PC-9 (cell line): ENCODE data around the gene NCK1. TPM values are rescaled to one million over a fixed set of nuclear protein-coding genes. Genes with fewer than 3 reads are reported as not detected.
"Not testable (repeated sequence)": the region's sequence is repeated elsewhere in the genome, so short reads cannot be mapped to it uniquely, and the experiment has no call there.

Experiments
- BruUV-seq: library from RNA; stranded (reverse); fragments of 400-500 nt; replicated peaks from 2 replicates; lab custom pipeline; 2021; lab: Mats Ljungman, UMichigan
- CTCF ChIA-PET: fragments of 300-600 bp; sonication (Branson Sonifier 250); formaldehyde crosslinking; loops from one replicate; lab custom pipeline; 2022; ENCODE audit warnings: antibody characterized with exemption; lab: Charles Lee
- POLR2A ChIA-PET: fragments of 300-600 bp; sonication (Branson Sonifier 250); formaldehyde crosslinking; loops from one replicate; lab custom pipeline; 2022; ENCODE audit warnings: antibody characterized with exemption; ENCODE audit not compliant: unreplicated experiment; lab: Charles Lee
- DNase-seq, 2 experiments: peaks; one replicate each; pipeline versions ENCODE4 v3.0.0 to v3.0.0-alpha.2; 2015 to 2022; ENCODE audit warnings: mixed read lengths in 1 of 2
- H2AFZ ChIP-seq: fragments of 200-600 bp; sonication (generic); 2 replicates; pipeline ENCODE4 v1.8.1; 2017; ENCODE audit warnings: antibody characterized with exemption
- H3F3A ChIP-seq: fragments of 200-600 bp; sonication (generic); 2 replicates; pipeline ENCODE4 v1.8.1; 2017; ENCODE audit warnings: antibody characterized with exemption, mild to moderate bottlenecking, low read depth; ENCODE audit not compliant: insufficient read depth
- H3K27ac ChIP-seq: fragments of 200-600 bp; sonication (generic); 2 replicates; pipeline ENCODE4 v1.6.1; 2016; ENCODE audit warnings: mixed run types
- H3K27me3 ChIP-seq: fragments of 200-600 bp; sonication (generic); 2 replicates; pipeline ENCODE4 v1.6.1; 2016; ENCODE audit warnings: low read depth, mixed run types; ENCODE audit not compliant: insufficient read depth
- H3K36me3 ChIP-seq: fragments of 200-600 bp; sonication (generic); 2 replicates; pipeline ENCODE4 v1.6.1; 2016; ENCODE audit warnings: low read depth, mixed run types
- H3K4me1 ChIP-seq: fragments of 200-600 bp; sonication (generic); replicated peaks from 2 replicates; pipeline ENCODE4 v1.6.1; 2016; ENCODE audit warnings: mixed run types; ENCODE audit not compliant: insufficient read depth
- H3K4me2 ChIP-seq: fragments of 200-600 bp; sonication (generic); 2 replicates; pipeline ENCODE4 v1.6.1; 2017; ENCODE audit warnings: mixed run types
- H3K4me3 ChIP-seq: fragments of 200-600 bp; sonication (generic); 2 replicates; pipeline ENCODE4 v1.6.1; 2016; ENCODE audit warnings: mixed run types
- H3K79me2 ChIP-seq: fragments of 200-600 bp; sonication (generic); 2 replicates; pipeline ENCODE4 v1.6.1; 2017; ENCODE audit warnings: low read depth, mixed run types
- H3K9me2 ChIP-seq: fragments of 200-600 bp; sonication (generic); 2 replicates; pipeline ENCODE4 v1.8.1; 2017; ENCODE audit warnings: mild to moderate bottlenecking; ENCODE audit not compliant: insufficient read depth
- H3K9me3 ChIP-seq: fragments of 200-600 bp; sonication (generic); 2 replicates; pipeline ENCODE4 v1.8.1; 2016; ENCODE audit warnings: low read depth; ENCODE audit not compliant: insufficient read depth
- H4K20me1 ChIP-seq: fragments of 200-600 bp; sonication (generic); 2 replicates; pipeline ENCODE4 v1.8.1; 2017; ENCODE audit not compliant: insufficient read depth
- CTCF ChIP-seq: fragments of 200-600 bp; sonication (generic); conservative IDR thresholded peaks from 2 replicates; pipeline ENCODE4 v1.6.1; 2017; ENCODE audit warnings: mixed run types, antibody characterized with exemption, mild to moderate bottlenecking, moderate library complexity
- EZH2 ChIP-seq: fragments of 200-600 bp; sonication (generic); IDR thresholded peaks from 2 replicates; pipeline ENCODE4 v1.8.0; 2017; ENCODE audit warnings: antibody characterized with exemption, low read depth
- intact Hi-C: fragments of 100-400 bp; cut with micrococcal nuclease; formaldehyde crosslinking; loops from one replicate; pipeline ENCODE4 v1.10.0; 2022; ENCODE audit not compliant: unreplicated experiment
- total RNA-seq: library from RNA; stranded (reverse); gene quantifications from 2 replicates; pipeline ENCODE4 v1.2.3, GENCODE V29; 2021

NCK1 gene
- total RNA-seq, 1 experiment from 2014 or later, result 42.7 TPM

- CTCF ChIA-PET, result no interaction called here
- DNase-seq, result peak in 1 of 2 experiments; percentile 45
- Histone ChIP-seq H4K20me1 (no peaks in the 10 kb centered on the region), H3K36me3 (peaks cover 25% of the 10 kb centered on the region), H3K27me3 (no peaks in the 10 kb centered on the region), H3K9me2 (no peaks in the 10 kb centered on the region), H3K4me1 (peaks cover 27% of the 10 kb centered on the region), H3K4me2 (no peak overlapping the region), H3K27ac (0 out of 2 replicates have a peak overlapping the region, but pooled peaks have one; percentile 29), H3K79me2 (peaks cover 97% of the 10 kb centered on the region), H3K4me3 (no peak overlapping the region), H2AFZ (no peak overlapping the region), H3K9me3 (peaks cover 22% of the 10 kb centered on the region), H3F3A (peaks cover 26% of the 10 kb centered on the region)
- POLR2A ChIA-PET, result no interaction called here
- TF ChIP-seq EZH2, result no peak
- no peak for TF ChIP-seq CTCF
- intact Hi-C loops, result no loop called here
- BruUV-seq, result no TSS peak
Measured at GRCh38 chr3:136891934-136892855, 30.2 kb downstream of the NCK1 start.

GRCh38 chr3:136893848-136894443, 31.9 kb downstream of the NCK1 start:
- H3K79me2 ChIP-seq, result peaks cover 92% of the 10 kb centered on the region
- peaks cover 22% of the 10 kb centered on the region for H3K9me3 ChIP-seq
- H2AFZ ChIP-seq, result no peak overlapping the region
- H3K9me2 ChIP-seq, result no peaks in the 10 kb centered on the region
- H3K27ac ChIP-seq, result peak overlapping the region; percentile 53
- no peaks in the 10 kb centered on the region for H4K20me1 ChIP-seq
- H3K4me1 ChIP-seq, result peaks cover 27% of the 10 kb centered on the region
- peaks cover 26% of the 10 kb centered on the region for H3F3A ChIP-seq
- ChIA-PET POLR2A (no interaction called here), CTCF (interaction anchor here (0.5 to 0.6 kb wide), 2 partner anchors 51 to 344 kb away, joined by 3 to 4 read pairs; no protein-coding TSS in a partner anchor)
- DNase-seq, result peak in 1 of 2 experiments; percentile 81
- H3K4me2 ChIP-seq, result peak overlapping the region; percentile 32
- no TSS peak for BruUV-seq
- H3K4me3 ChIP-seq, result no peak overlapping the region
- no peaks in the 10 kb centered on the region for H3K27me3 ChIP-seq
- peaks cover 29% of the 10 kb centered on the region for H3K36me3 ChIP-seq
- TF ChIP-seq CTCF, result no peak
- TF ChIP-seq EZH2, result no peak
- intact Hi-C loops, result no loop called here

- H3K4me1 ChIP-seq, result peaks cover 24% of the 10 kb centered on the region
- intact Hi-C loops, result not testable (repeated sequence)
Measured at GRCh38 chr3:136897171-136897570, 35.2 kb downstream of the NCK1 start.

More at GRCh38 chr3:136897171-136897570, 35.2 kb downstream of the NCK1 start:
- H3F3A ChIP-seq, result peaks cover 20% of the 10 kb centered on the region
- H2AFZ ChIP-seq, CTCF ChIA-PET, POLR2A ChIA-PET, H3K9me2 ChIP-seq, H3K4me3 ChIP-seq, H3K9me3 ChIP-seq, BruUV-seq, H4K20me1 ChIP-seq, DNase-seq, H3K27me3 ChIP-seq, H3K27ac ChIP-seq, H3K4me2 ChIP-seq: not testable (repeated sequence)
- peaks cover 90% of the 10 kb centered on the region for H3K79me2 ChIP-seq
- peaks cover 22% of the 10 kb centered on the region for H3K36me3 ChIP-seq
